GM21381 (cell line): ENCODE measurements around the gene SGK1.
"Not testable (repeated sequence)": the region's sequence is repeated elsewhere in the genome, so short reads cannot be mapped to it uniquely, and the experiment has no call there.

ENCODE experiments used
- ATAC-seq: cut with Tn5 transposase; IDR thresholded peaks from one replicate; pipeline ENCODE4 v1.9.1; 2021; ENCODE audit warnings: mild to moderate bottlenecking, moderate library complexity; ENCODE audit not compliant: unreplicated experiment

Gene SGK1

GRCh38 chr6:134193536-134194498 is 124.1 kb downstream of the SGK1 start:
- no peak for ATAC-seq

- ATAC-seq: not testable (repeated sequence)
Measured at GRCh38 chr6:134192609-134193008, 125.3 kb downstream of the SGK1 start.

DNA sequence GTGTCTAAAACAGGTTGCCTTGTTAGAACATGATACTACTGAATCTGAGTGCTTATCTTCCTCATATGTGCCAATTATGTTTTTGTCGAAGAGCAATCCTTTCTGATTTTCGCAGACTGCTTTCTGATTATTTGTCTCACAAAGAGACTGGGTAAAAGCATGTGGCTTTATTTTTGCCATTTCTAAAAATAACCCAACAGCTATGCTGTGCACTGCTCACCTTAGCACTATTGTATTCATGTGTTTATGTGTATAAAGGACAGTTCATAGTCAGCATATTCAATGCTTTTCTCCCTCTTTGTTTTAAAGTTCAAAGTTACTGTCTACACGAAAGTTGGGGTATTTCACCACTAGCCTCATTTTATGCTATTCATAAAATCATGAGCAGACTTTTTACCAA is 127.0 kb downstream of the SGK1 start:
- no peak for ATAC-seq

DNA sequence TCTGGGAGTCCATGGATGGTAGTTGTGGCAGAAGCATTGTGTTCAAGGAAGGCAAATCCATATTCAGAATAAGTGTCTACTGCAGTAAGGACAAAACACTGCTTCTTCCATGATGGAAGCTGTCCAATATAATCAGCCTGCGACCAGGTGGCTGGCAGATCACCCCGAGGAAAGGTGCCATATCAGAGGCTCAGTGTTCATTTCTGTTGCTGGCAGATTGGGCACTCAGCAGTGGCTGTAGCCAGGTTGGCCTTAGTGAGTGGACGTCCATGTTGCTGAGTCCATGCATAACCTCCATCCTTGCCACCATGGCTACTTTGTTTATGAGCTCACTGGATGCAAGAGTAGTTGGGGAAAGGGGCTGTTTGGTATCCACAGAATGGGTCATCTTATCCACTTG is 130.2 kb downstream of the SGK1 start:
- ATAC-seq: no peak

- no peak for ATAC-seq
Measured at GRCh38 chr6:134187154-134187553, 130.8 kb downstream of the SGK1 start.

- no peak for ATAC-seq
Measured at GRCh38 chr6:134186355-134186754, 131.6 kb downstream of the SGK1 start.

DNA sequence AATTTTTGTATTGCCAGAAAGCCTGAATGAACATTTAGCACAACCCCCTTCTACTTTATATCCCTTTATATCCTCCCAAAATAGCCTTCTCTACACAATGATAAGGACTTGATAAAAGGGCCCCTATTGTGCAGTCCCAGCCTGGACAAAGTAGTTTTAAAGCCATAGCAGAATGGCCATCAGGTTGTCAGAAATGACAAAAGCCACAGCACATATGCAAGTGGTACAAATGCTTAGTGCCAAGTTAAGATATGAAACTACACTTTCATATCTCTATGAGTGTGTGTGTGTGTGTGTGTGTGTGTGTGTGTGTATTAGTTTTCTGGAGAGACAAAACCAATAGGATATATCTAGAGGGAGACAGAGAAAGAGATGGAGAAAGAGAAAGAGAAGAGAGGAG is 132.6 kb downstream of the SGK1 start:
- ATAC-seq: no peak

- no peak for ATAC-seq
Measured at GRCh38 chr6:134183844-134184243, 134.1 kb downstream of the SGK1 start.

- ATAC-seq: no peak
Measured at GRCh38 chr6:134182528-134182927, 135.4 kb downstream of the SGK1 start.

- ATAC-seq: not testable (repeated sequence)
Measured at GRCh38 chr6:134181726-134182125, 136.2 kb downstream of the SGK1 start.

GRCh38 chr6:134181251-134181650 is 136.7 kb downstream of the SGK1 start:
- ATAC-seq: not testable (repeated sequence)

- ATAC-seq: not testable (repeated sequence)
Measured at GRCh38 chr6:134180540-134180939, 137.4 kb downstream of the SGK1 start.

DNA sequence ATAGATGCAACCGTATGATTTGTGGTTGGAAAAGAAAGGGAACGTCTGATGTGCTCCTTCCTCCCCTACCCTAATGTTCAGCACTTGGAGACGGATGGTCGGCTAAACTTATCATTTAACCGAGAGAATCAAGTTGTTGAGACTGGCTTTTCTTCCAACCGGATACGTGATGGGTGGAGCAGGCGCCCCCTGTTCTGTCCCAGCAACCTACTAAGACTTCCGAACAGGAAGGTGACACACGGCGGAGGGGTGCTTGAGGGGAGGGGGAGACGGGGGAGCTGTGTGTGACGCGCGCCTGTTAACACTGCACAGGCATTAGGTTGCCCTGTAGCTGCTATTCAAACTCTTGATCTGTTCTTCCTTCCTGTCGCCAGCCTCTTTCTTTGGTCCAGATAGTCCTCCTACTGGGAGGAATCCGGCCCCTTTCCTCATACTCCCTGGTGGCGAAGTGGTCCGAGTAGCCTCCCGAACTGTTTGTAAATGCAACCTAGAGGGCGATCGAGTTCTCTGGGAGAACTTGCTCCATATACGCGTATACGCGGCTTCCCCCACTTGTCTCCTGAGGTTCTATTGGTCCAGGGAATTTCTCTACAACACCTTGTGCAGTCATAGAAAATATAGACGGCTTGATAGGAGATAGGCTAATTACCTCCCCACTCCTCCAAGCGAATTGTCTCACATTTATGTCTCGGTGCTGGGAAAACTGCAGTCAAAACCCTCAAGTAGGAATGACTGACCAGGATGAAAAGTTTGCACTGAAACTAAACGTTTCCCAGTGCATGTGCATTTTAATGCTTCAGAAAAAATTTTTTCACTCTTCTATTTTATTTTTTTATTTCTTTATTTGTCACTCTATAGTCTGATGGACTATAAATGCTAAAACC is 139.5 kb downstream of the SGK1 start:
- ATAC-seq: no peak

DNA sequence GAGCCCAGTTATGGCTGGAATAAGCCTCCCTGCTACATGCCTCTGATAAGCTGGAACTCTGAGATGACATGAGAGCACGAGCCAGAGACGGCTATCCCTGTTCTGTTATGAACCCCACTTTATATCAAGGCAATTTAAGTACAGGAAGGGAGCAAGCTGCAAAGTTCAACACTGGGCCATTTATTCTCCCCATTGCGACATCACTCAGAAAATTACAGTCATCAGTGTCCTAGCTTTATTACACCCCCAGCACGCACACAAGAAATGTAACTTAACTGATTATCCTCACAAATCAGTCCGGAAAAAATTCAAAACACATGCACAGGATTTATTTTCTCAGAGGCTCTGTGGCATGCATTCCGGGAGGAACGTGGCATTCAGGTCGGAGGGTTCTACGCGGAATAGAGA is 140.2 kb downstream of the SGK1 start:
- ATAC-seq: no peak

- no peak for ATAC-seq
Measured at GRCh38 chr6:134177236-134177635, 140.7 kb downstream of the SGK1 start.

GRCh38 chr6:134176264-134176975 is 141.5 kb downstream of the SGK1 start:
- no peak for ATAC-seq

- peak; percentile 17 for ATAC-seq
Measured at GRCh38 chr6:134175532-134176263, 142.2 kb downstream of the SGK1 start.

- peak; percentile 76 for ATAC-seq
Measured at GRCh38 chr6:134174672-134175531, 143.0 kb downstream of the SGK1 start.

DNA sequence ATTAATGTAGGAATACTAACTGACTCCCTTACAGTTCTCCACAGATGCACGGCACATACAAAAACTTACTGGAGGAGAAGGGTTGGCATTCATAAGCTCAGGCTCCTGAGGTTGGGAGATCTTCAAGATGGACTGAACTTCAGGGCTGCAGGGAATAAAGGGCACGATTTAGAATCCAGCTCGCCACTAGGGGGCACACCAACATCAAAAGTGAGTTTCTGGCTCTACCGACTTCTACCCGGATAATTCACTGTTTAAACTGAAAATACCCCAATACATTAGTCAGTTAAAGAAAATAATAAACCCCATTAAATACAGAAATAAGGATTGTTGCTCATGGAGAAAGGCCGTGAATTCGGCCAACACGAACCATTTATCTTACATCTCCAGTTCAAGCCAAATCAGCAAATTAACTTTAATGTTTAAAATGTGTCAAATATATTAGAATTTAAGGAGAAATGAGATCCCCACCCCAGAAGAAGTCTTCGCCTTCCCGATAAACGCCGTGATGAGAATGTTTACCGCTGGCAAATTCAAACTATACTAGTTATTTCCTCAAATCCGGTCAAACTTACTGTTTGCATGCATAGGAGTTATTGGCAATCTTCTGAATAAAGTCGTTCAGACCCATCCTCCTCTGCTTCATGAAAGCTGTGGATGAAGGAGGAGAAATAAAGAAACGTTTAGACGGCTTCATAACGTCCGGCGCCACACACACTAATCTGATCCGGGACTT is 143.8 kb downstream of the SGK1 start:
- ATAC-seq: no peak
